ENCODE results near the gene USP13. TPM values are rescaled to one million over a fixed set of nuclear protein-coding genes. Genes with fewer than 3 reads are reported as not detected.

Gene USP13
- total RNA-seq, 2 experiments from 2014 or later = 25.8 to 49.7 TPM

- CTCF ChIA-PET (ENCODE audit: unreplicated experiment) = no interaction called here
- TF ChIP-seq, protein P1, sequence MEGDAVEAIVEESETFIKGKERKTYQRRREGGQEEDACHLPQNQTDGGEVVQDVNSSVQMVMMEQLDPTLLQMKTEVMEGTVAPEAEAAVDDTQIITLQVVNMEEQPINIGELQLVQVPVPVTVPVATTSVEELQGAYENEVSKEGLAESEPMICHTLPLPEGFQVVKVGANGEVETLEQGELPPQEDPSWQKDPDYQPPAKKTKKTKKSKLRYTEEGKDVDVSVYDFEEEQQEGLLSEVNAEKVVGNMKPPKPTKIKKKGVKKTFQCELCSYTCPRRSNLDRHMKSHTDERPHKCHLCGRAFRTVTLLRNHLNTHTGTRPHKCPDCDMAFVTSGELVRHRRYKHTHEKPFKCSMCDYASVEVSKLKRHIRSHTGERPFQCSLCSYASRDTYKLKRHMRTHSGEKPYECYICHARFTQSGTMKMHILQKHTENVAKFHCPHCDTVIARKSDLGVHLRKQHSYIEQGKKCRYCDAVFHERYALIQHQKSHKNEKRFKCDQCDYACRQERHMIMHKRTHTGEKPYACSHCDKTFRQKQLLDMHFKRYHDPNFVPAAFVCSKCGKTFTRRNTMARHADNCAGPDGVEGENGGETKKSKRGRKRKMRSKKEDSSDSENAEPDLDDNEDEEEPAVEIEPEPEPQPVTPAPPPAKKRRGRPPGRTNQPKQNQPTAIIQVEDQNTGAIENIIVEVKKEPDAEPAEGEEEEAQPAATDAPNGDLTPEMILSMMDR (conservative IDR thresholded peaks at IDR 0.05; ENCODE audit: low read length) = no peak
- Histone ChIP-seq H3K4me2 (ENCODE audit: low read length) (no peak overlapping the region), H3K27ac (ENCODE audit: low read depth, low read length, poor library complexity, severe bottlenecking) (no peak overlapping the region), H3K36me3 (ENCODE audit: insufficient read depth, low read length) (peaks cover 96% of the 10 kb centered on the region), H3K4me1 (ENCODE audit: insufficient read depth, low read length, poor library complexity, severe bottlenecking) (no peaks in the 10 kb centered on the region), H3K79me2 (ENCODE audit: insufficient read depth, low read depth, low read length) (peaks cover 22% of the 10 kb centered on the region; the same call in 1 of the 2 replicates), H3K9me3 (ENCODE audit: low read length) (no peaks in the 10 kb centered on the region), H2AFZ (ENCODE audit: low read length) (no peak overlapping the region), H3K9me2 (ENCODE audit: insufficient read depth, low read length) (no peaks in the 10 kb centered on the region), H3K4me3 (ENCODE audit: low read depth, low read length, poor library complexity, severe bottlenecking) (no peak overlapping the region), H4K20me1 (ENCODE audit: insufficient read depth, low read length) (no peaks in the 10 kb centered on the region)
- BruUV-seq (replicated peaks) = no TSS peak
- no peak for DNase-seq (ENCODE audit: low spot score)
- POLR2A ChIA-PET = interaction anchor here (1.0 kb wide), 1 partner anchor 11 kb away, joined by 3 read pairs; no protein-coding TSS in a partner anchor
- intact Hi-C loops (cut with micrococcal nuclease; ENCODE audit: unreplicated experiment) = no loop called here
These were observed 36.0 kb downstream of the USP13 start for GRCh38 chr3:179688850-179689249.

- Histone ChIP-seq H2AFZ (ENCODE audit: low read length) (no peak overlapping the region), H3K4me1 (ENCODE audit: insufficient read depth, low read length, poor library complexity, severe bottlenecking) (peaks cover 4% of the 10 kb centered on the region), H3K4me3 (ENCODE audit: low read depth, low read length, poor library complexity, severe bottlenecking) (no peak overlapping the region), H3K4me2 (ENCODE audit: low read length) (no peak overlapping the region), H3K79me2 (ENCODE audit: insufficient read depth, low read depth, low read length) (0 out of 2 replicates have a peak, but pooled peaks cover 8% of the 10 kb centered on the region), H3K36me3 (ENCODE audit: insufficient read depth, low read length) (peaks cover 42% of the 10 kb centered on the region), H4K20me1 (ENCODE audit: insufficient read depth, low read length) (no peaks in the 10 kb centered on the region; the same call in 1 of the 2 replicates), H3K27ac (ENCODE audit: low read depth, low read length, poor library complexity, severe bottlenecking) (no peak overlapping the region), H3K9me2 (ENCODE audit: insufficient read depth, low read length) (no peaks in the 10 kb centered on the region), H3K9me3 (ENCODE audit: low read length) (no peaks in the 10 kb centered on the region)
- ChIA-PET POLR2A (interaction anchor here (0.6 to 1.2 kb wide), 6 partner anchors 8 to 715 kb away, joined by 3 to 6 read pairs (median 4); no protein-coding TSS in a partner anchor), CTCF (ENCODE audit: unreplicated experiment) (no interaction called here)
- DNase-seq (ENCODE audit: low spot score) = no peak
- BruUV-seq (replicated peaks) = no TSS peak
- intact Hi-C loops (cut with micrococcal nuclease; ENCODE audit: unreplicated experiment) = no loop called here
- no peak for TF ChIP-seq EZH2phosphoT487 (IDR thresholded peaks at IDR 0.05; ENCODE audit: borderline replicate concordance, low read depth, low read length)
- TF ChIP-seq, protein P1 (conservative IDR thresholded peaks at IDR 0.05; ENCODE audit: low read length) = no peak
These were observed 41.9 kb downstream of the USP13 start for GRCh38 chr3:179694731-179695130.

GRCh38 chr3:179695672-179696313 is 43.0 kb downstream of the USP13 start:
- H3K9me2 ChIP-seq (ENCODE audit: insufficient read depth, low read length) = no peaks in the 10 kb centered on the region
- H3K4me3 ChIP-seq (ENCODE audit: low read depth, low read length, poor library complexity, severe bottlenecking) = no peak overlapping the region
- CTCF ChIA-PET (ENCODE audit: unreplicated experiment) = no interaction called here
- intact Hi-C loops (cut with micrococcal nuclease; ENCODE audit: unreplicated experiment) = no loop called here
- no TSS peak for BruUV-seq (replicated peaks)
- H4K20me1 ChIP-seq (ENCODE audit: insufficient read depth, low read length) = no peaks in the 10 kb centered on the region; the same call in 1 of the 2 replicates
- H3K36me3 ChIP-seq (ENCODE audit: insufficient read depth, low read length) = peaks cover 42% of the 10 kb centered on the region
- DNase-seq (ENCODE audit: low spot score) = no peak
- TF ChIP-seq, protein P1 (conservative IDR thresholded peaks at IDR 0.05; ENCODE audit: low read length) = no peak
- no peak for TF ChIP-seq EZH2phosphoT487 (IDR thresholded peaks at IDR 0.05; ENCODE audit: borderline replicate concordance, low read depth, low read length)
- H2AFZ ChIP-seq (ENCODE audit: low read length) = no peak overlapping the region
- H3K4me1 ChIP-seq (ENCODE audit: insufficient read depth, low read length, poor library complexity, severe bottlenecking) = peaks cover 4% of the 10 kb centered on the region
- H3K4me2 ChIP-seq (ENCODE audit: low read length) = no peak overlapping the region
- H3K9me3 ChIP-seq (ENCODE audit: low read length) = no peaks in the 10 kb centered on the region
- H3K79me2 ChIP-seq (ENCODE audit: insufficient read depth, low read depth, low read length) = 0 out of 2 replicates have a peak, but pooled peaks cover 5% of the 10 kb centered on the region
- no peak overlapping the region for H3K27ac ChIP-seq (ENCODE audit: low read depth, low read length, poor library complexity, severe bottlenecking)
- POLR2A ChIA-PET = interaction anchor here (1.2 kb wide), 2 partner anchors 9 to 11 kb away, joined by 4 to 6 read pairs; no protein-coding TSS in a partner anchor

All from OCI-LY7 (cell line).